Hepatocyte (in vitro differentiated cells): ENCODE measurements around the gene ATAD5. TPM values are rescaled to one million over a fixed set of nuclear protein-coding genes. Genes with fewer than 3 reads are reported as not detected.
"Not testable (repeated sequence)": the region's sequence is repeated elsewhere in the genome, so short reads cannot be mapped to it uniquely, and the experiment has no call there.

Experiments
- DNase-seq: peaks from one replicate; pipeline ENCODE4 v3.0.0-alpha.2; 2016; ENCODE audit warnings: low spot score
- H2AFZ ChIP-seq: fragments of 200-600 bp; sonication (generic); 2 replicates; pipeline ENCODE4 v1.6.0; 2016; ENCODE audit warnings: antibody characterized with exemption, mild to moderate bottlenecking
- H3K27ac ChIP-seq: fragments of 200-600 bp; sonication (generic); 2 replicates; pipeline ENCODE4 v1.5.1; 2016; ENCODE audit warnings: mild to moderate bottlenecking
- H3K27me3 ChIP-seq: fragments of 200-600 bp; sonication (generic); 2 replicates; pipeline ENCODE4 v1.6.1; 2016
- H3K36me3 ChIP-seq: fragments of 200-600 bp; sonication (generic); replicated peaks from 2 replicates; pipeline ENCODE4 v1.5.1; 2016; ENCODE audit warnings: low read depth; ENCODE audit not compliant: insufficient read depth
- H3K4me1 ChIP-seq: fragments of 200-600 bp; sonication (generic); 2 replicates; pipeline ENCODE4 v1.5.1; 2016; ENCODE audit warnings: mild to moderate bottlenecking, moderate library complexity; ENCODE audit not compliant: insufficient read depth
- H3K4me2 ChIP-seq: fragments of 200-600 bp; sonication (generic); 2 replicates; pipeline ENCODE4 v1.6.0; 2016
- H3K4me3 ChIP-seq: fragments of 200-600 bp; sonication (generic); 2 replicates; pipeline ENCODE4 v1.5.1; 2016; ENCODE audit warnings: mild to moderate bottlenecking
- H3K79me2 ChIP-seq: fragments of 200-600 bp; sonication (generic); 2 replicates; pipeline ENCODE4 v1.6.0; 2017; ENCODE audit warnings: mild to moderate bottlenecking
- H3K9me2 ChIP-seq: fragments of 200-600 bp; sonication (generic); replicated peaks from 2 replicates; pipeline ENCODE4 v1.6.0; 2017; ENCODE audit warnings: mild to moderate bottlenecking; ENCODE audit not compliant: insufficient read depth
- H3K9me3 ChIP-seq: fragments of 200-600 bp; sonication (generic); 2 replicates; pipeline ENCODE4 v1.5.1; 2016; ENCODE audit warnings: low read depth, mild to moderate bottlenecking
- H4K20me1 ChIP-seq: fragments of 200-600 bp; sonication (generic); 2 replicates; pipeline ENCODE4 v1.6.0; 2016; ENCODE audit warnings: mild to moderate bottlenecking; ENCODE audit not compliant: insufficient read depth, poor library complexity, severe bottlenecking
- CTCF ChIP-seq: fragments of 200-600 bp; sonication (generic); IDR thresholded peaks from 2 replicates; pipeline ENCODE4 v1.5.1; 2016; ENCODE audit warnings: antibody characterized with exemption, mild to moderate bottlenecking; ENCODE audit not compliant: poor library complexity
- EZH2 ChIP-seq: fragments of 200-600 bp; sonication (generic); IDR thresholded peaks from 2 replicates; pipeline ENCODE4 v1.6.1; 2016; ENCODE audit warnings: antibody characterized with exemption, mild to moderate bottlenecking, borderline replicate concordance
- EZH2phosphoT487 ChIP-seq: fragments of 200-600 bp; sonication (generic); IDR thresholded peaks from one replicate; pipeline ENCODE4 v1.6.1; 2018; ENCODE audit warnings: antibody characterized with exemption, mild to moderate bottlenecking, low read depth, moderate library complexity; ENCODE audit not compliant: unreplicated experiment, severe bottlenecking
- WGBS: methylation state at CpG from one replicate; pipeline ENCODE4 v1.1.6; 2016; ENCODE audit warnings: low lambda C conversion rate; ENCODE audit errors: missing lambda C conversion rate; 5-methylcytosine and 5-hydroxymethylcytosine counted together
- polyA plus RNA-seq: library from polyadenylated mRNA; unstranded; fragments of >200 nt; fragmentation: Nextera tagmentation; extraction: Ambion mirVana; gene quantifications from 2 replicates; pipeline ENCODE4 v1.2.1, GENCODE V29; 2016
- total RNA-seq: library from RNA; depleted of rRNA; stranded (reverse); fragments of >200 nt; gene quantifications from 2 replicates; pipeline ENCODE4 v1.2.3, GENCODE V29; 2014

The ATAD5 gene
- total and polyA plus RNA-seq, 2 experiments from 2014 or later: 1.5 to 3.2 TPM

GRCh38 chr17:30809867-30810266 lies 21.9 kb upstream of the ATAD5 start:
- H2AFZ ChIP-seq: no peak overlapping the region
- no peaks in the 10 kb centered on the region for H3K9me2 ChIP-seq
- H3K27me3 ChIP-seq: no peaks in the 10 kb centered on the region
- peaks cover 19% of the 10 kb centered on the region for H3K79me2 ChIP-seq
- H3K27ac ChIP-seq: no peak overlapping the region
- H3K9me3 ChIP-seq: no peaks in the 10 kb centered on the region
- H3K4me3 ChIP-seq: no peak overlapping the region
- H3K4me2 ChIP-seq: no peak overlapping the region
- 95% methylated on average over 6 of the region's 6 CpGs for WGBS
- H4K20me1 ChIP-seq: no peaks in the 10 kb centered on the region
- H3K36me3 ChIP-seq: no peaks in the 10 kb centered on the region
- no peaks in the 10 kb centered on the region for H3K4me1 ChIP-seq
- TF ChIP-seq EZH2phosphoT487: no peak
- TF ChIP-seq EZH2: no peak
- TF ChIP-seq CTCF: no peak
- DNase-seq: no peak

GRCh38 chr17:30812218-30813177 lies 19.3 kb upstream of the ATAD5 start:
- no peak for DNase-seq
- Histone ChIP-seq H3K9me2 (no peaks in the 10 kb centered on the region), H4K20me1 (no peaks in the 10 kb centered on the region), H3K4me3 (no peak overlapping the region), H2AFZ (no peak overlapping the region), H3K4me2 (no peak overlapping the region), H3K9me3 (no peaks in the 10 kb centered on the region), H3K27me3 (no peaks in the 10 kb centered on the region), H3K79me2 (peaks cover 27% of the 10 kb centered on the region), H3K36me3 (no peaks in the 10 kb centered on the region), H3K27ac (no peak overlapping the region), H3K4me1 (no peaks in the 10 kb centered on the region)
- no peak for TF ChIP-seq CTCF
- 88% methylated on average over 5 of the region's 5 CpGs for WGBS

GRCh38 chr17:30814236-30814635 lies 17.5 kb upstream of the ATAD5 start:
- H3K27me3 ChIP-seq, H2AFZ ChIP-seq, H3K4me3 ChIP-seq, H3K27ac ChIP-seq, DNase-seq, H3K9me3 ChIP-seq, H4K20me1 ChIP-seq, H3K4me1 ChIP-seq, H3K4me2 ChIP-seq, H3K9me2 ChIP-seq, H3K36me3 ChIP-seq: not testable (repeated sequence)
- 96% methylated on average over 12 of the region's 12 CpGs for WGBS
- H3K79me2 ChIP-seq: peaks cover 39% of the 10 kb centered on the region

GRCh38 chr17:30814860-30815259 lies 16.9 kb upstream of the ATAD5 start:
- H3K27ac ChIP-seq, H3K9me2 ChIP-seq, H3K9me3 ChIP-seq, H3K36me3 ChIP-seq, H3K27me3 ChIP-seq, H4K20me1 ChIP-seq, H3K4me3 ChIP-seq, H3K4me2 ChIP-seq, H2AFZ ChIP-seq, H3K4me1 ChIP-seq: not testable (repeated sequence)
- 92% methylated on average over 9 of the region's 9 CpGs for WGBS
- peaks cover 41% of the 10 kb centered on the region for H3K79me2 ChIP-seq
- peak; percentile 6 for DNase-seq
